Mucosa of descending colon (tissue), 3 donors: ENCODE data around the gene S100A12. TPM values are rescaled to one million over a fixed set of nuclear protein-coding genes. Genes with fewer than 3 reads are reported as not detected.

Experiments
- ATAC-seq: fragments of 200-7000 bp; cut with Tn5 transposase; one replicate; pipeline ENCODE4 v1.9.1; 2020; ENCODE audit warnings: mild to moderate bottlenecking, moderate library complexity
- DNase-seq, 3 donors: peaks; one replicate each; pipeline ENCODE4 v3.0.0-alpha.2; 2020
- H3K36me3 ChIP-seq: fragments of 200-600 bp; one replicate; pipeline ENCODE4 v1.8.0; 2021; ENCODE audit warnings: low read depth, mild to moderate bottlenecking
- H3K4me1 ChIP-seq: fragments of 200-600 bp; one replicate; pipeline ENCODE4 v1.8.0; 2021; ENCODE audit warnings: low read depth, mild to moderate bottlenecking
- H3K4me3 ChIP-seq: fragments of 200-600 bp; one replicate; pipeline ENCODE4 v1.8.0; 2021; ENCODE audit warnings: mild to moderate bottlenecking
- H3K9me3 ChIP-seq: fragments of 200-600 bp; one replicate; pipeline ENCODE4 v1.8.0; 2021; ENCODE audit warnings: mild to moderate bottlenecking
- CTCF ChIP-seq: fragments of 200-600 bp; IDR thresholded peaks from one replicate; pipeline ENCODE4 v1.8.0; 2022; ENCODE audit warnings: antibody characterized with exemption, mild to moderate bottlenecking
- intact Hi-C, 2 donors: fragments of 100-400 bp; cut with DNase I in 1 of 2; cut with micrococcal nuclease in 1 of 2; formaldehyde crosslinking; loops; one replicate each; pipeline versions ENCODE4 v1.11.0 to v1.11.1; 2022; cut with DNase I, micrococcal nuclease
- total RNA-seq, 3 donors: library from RNA; stranded (reverse); fragmentation: NEBNext Ultra II Directional in 2 of 3; extraction: Animal tissue kit (Norgen Biotek cat#: 25700) in 2 of 3; gene quantifications; one replicate each; pipeline versions ENCODE4 v1.2.1 to v1.2.4, GENCODE V29; 2021 to 2023
- donor health status: DM: no; HTN: no; CAD: no; lungs with moderate emphysema.
- donor health status: DM: no; HTN: no; CAD: no.
- donor health status: DM: no; HTN: yes; CAD: no.

The S100A12 gene
- total RNA-seq, 3 donors from 2014 or later: 0.87 to 1.5 TPM; not detected in 1

GRCh38 chr1:153403421-153404085 is 28.1 kb upstream of the S100A12 start:
- H3K4me3 ChIP-seq: no peak overlapping the region
- ATAC-seq (no peak), DNase-seq (no peak)
- no peak for TF ChIP-seq CTCF
- no peaks in the 10 kb centered on the region for H3K36me3 ChIP-seq
- H3K4me1 ChIP-seq: no peaks in the 10 kb centered on the region
- no peaks in the 10 kb centered on the region for H3K9me3 ChIP-seq
- intact Hi-C loops: no loop called here

GRCh38 chr1:153402226-153402625 is 26.8 kb upstream of the S100A12 start:
- H3K4me1 ChIP-seq: no peaks in the 10 kb centered on the region
- TF ChIP-seq CTCF: no peak
- intact Hi-C loops: no loop called here
- no peaks in the 10 kb centered on the region for H3K9me3 ChIP-seq
- ATAC-seq (no peak), DNase-seq (no peak)
- H3K4me3 ChIP-seq: no peak overlapping the region
- H3K36me3 ChIP-seq: no peaks in the 10 kb centered on the region

- ATAC-seq (no peak), DNase-seq (no peak)
- no peak for TF ChIP-seq CTCF
- intact Hi-C loops: no loop called here
- H3K9me3 ChIP-seq: no peaks in the 10 kb centered on the region
- H3K4me1 ChIP-seq: no peaks in the 10 kb centered on the region
- no peaks in the 10 kb centered on the region for H3K36me3 ChIP-seq
- H3K4me3 ChIP-seq: no peak overlapping the region
Observed at GRCh38 chr1:153401461-153401860, 26.0 kb upstream of the S100A12 start.

GRCh38 chr1:153400244-153400643 is 24.8 kb upstream of the S100A12 start:
- no peak for ATAC-seq
- no peak overlapping the region for H3K4me3 ChIP-seq
- intact Hi-C loops: no loop called here
- no peaks in the 10 kb centered on the region for H3K36me3 ChIP-seq
- no peak for DNase-seq
- H3K4me1 ChIP-seq: no peaks in the 10 kb centered on the region
- no peak for TF ChIP-seq CTCF
- H3K9me3 ChIP-seq: no peaks in the 10 kb centered on the region

- H3K4me3 ChIP-seq: no peak overlapping the region
- H3K4me1 ChIP-seq: no peaks in the 10 kb centered on the region
- DNase-seq (no peak), ATAC-seq (no peak)
- no peaks in the 10 kb centered on the region for H3K9me3 ChIP-seq
- no peak for TF ChIP-seq CTCF
- intact Hi-C loops: no loop called here
- no peaks in the 10 kb centered on the region for H3K36me3 ChIP-seq
Observed at GRCh38 chr1:153399401-153400055, 24.1 kb upstream of the S100A12 start.
